Measurements from ENCODE around the gene LTBR. TPM values are rescaled to one million over a fixed set of nuclear protein-coding genes. Genes with fewer than 3 reads are reported as not detected.
A peak's percentile ranks its signal among the peaks of the same experiment; 100 is the strongest.

The LTBR gene
- polyA plus RNA-seq, 3 donors from 2014 or later, result 1.2 to 3.6 (median 2.8) TPM

- H3K27me3 Mint-ChIP-seq (ENCODE audit: low read depth in 3 of 3), result no peaks in the 10 kb centered on the region
- peak overlapping the region; percentile 55 to 93 (median 87) for H3K27ac Mint-ChIP-seq
- H3K36me3 Mint-ChIP-seq, result no peaks in the 10 kb centered on the region
- H3K4me1 Mint-ChIP-seq, result peaks cover 30 to 40% of the 10 kb centered on the region in 2 donors
- DNase-seq, result peak; percentile 55 to 67 (median 60)
- H3K4me3 Mint-ChIP-seq, result peak overlapping the region in 4 of 5 donors; percentile 19 to 66 (median 48)
- H3K9me3 Mint-ChIP-seq, result no peaks in the 10 kb centered on the region
These were observed 16.6 kb upstream of the LTBR start for GRCh38 chr12:6367065-6367968.

DNA sequence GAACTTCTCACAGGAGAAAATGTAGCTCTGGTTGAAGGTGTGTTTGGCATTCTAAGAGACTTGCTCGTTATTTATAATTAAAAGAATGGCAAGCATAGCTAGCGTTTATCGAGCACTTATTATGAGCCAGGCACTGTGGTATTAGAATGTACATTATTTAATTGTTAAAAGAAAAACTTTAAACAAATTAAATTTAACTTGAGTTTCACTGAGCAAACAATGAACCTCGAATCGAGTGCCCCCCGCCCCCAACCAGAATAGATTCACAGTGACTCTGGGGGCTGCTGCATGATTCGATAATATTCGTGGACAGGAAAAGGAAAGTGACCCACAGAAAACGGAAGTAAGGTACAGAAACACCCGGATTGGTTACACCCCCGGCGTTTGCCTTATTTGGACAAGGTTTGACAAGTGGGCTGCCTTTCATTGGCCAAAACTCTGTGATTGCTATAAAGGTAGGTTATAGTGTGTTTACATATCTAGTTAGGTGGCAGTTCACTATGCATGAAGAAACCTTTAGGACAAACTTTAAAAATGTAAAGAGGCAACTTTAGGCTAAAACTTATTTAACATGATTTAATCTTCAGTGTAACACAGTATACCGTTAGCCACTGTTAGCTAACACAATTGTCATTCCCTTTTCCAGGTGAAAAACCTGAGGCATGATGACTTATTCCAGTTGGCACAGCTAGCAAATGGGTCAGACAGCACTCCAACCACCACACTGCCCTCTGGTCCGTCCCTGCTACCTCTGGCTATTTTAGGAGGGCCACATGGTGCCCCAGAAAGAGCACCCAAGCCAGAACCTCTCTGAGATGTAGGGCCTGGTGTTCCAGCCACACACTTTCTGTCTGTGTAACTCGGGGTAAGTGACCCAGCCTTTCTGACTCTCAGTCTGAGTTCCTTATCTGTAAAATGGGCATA, 15.7 kb upstream of the LTBR start:
- no peaks in the 10 kb centered on the region for H3K36me3 Mint-ChIP-seq
- no peaks in the 10 kb centered on the region for H3K27me3 Mint-ChIP-seq (ENCODE audit: low read depth in 3 of 3)
- H3K27ac Mint-ChIP-seq, result peak overlapping the region; percentile 55 to 93 (median 87)
- peak in 2 of 3 donors; percentile 12 to 41 for DNase-seq
- peaks cover 30 to 49% of the 10 kb centered on the region in 2 donors for H3K4me1 Mint-ChIP-seq
- peak overlapping the region in 4 of 5 donors; percentile 19 to 66 (median 48) for H3K4me3 Mint-ChIP-seq
- no peaks in the 10 kb centered on the region for H3K9me3 Mint-ChIP-seq

DNA sequence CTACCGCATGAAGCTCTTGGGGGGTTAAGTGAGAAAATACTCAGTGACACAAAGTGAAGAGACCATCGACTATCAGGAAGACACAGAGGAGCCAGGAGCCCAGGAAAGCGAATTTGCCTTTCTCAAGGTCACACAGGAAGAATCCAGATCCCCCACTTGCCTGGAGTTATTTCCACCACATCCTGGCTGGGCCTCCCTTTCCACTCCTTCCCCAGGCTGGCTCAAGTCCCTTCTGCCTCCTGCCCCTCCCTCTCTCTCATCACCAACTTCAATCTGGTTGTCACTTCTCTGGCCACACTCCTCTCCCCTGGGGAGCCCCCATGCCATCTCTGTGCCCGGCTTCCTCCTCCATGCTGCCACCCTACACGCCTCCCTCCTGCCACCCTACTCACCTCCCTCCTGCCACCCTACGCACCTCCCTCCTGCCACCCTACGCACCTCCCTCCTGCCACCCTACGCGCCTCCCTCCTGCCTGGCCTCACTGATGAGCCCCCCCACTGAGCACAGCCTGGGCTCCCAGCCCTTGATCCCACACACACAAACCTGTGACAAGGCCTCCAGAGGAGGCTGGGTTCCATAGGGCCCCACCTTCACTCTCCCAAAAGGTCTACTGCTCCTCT, 14.9 kb upstream of the LTBR start:
- no peaks in the 10 kb centered on the region for H3K9me3 Mint-ChIP-seq
- H3K27me3 Mint-ChIP-seq (ENCODE audit: low read depth in 3 of 3), result peaks cover 0 to 1% (median 0%) of the 10 kb centered on the region in 3 donors
- no peaks in the 10 kb centered on the region for H3K36me3 Mint-ChIP-seq
- H3K4me1 Mint-ChIP-seq, result peaks cover 28 to 47% of the 10 kb centered on the region in 2 donors
- peak overlapping the region; percentile 55 to 93 (median 86) for H3K27ac Mint-ChIP-seq
- peak overlapping the region in 3 of 5 donors; percentile 1 to 25 (median 8) for H3K4me3 Mint-ChIP-seq
- no peak for DNase-seq

DNA sequence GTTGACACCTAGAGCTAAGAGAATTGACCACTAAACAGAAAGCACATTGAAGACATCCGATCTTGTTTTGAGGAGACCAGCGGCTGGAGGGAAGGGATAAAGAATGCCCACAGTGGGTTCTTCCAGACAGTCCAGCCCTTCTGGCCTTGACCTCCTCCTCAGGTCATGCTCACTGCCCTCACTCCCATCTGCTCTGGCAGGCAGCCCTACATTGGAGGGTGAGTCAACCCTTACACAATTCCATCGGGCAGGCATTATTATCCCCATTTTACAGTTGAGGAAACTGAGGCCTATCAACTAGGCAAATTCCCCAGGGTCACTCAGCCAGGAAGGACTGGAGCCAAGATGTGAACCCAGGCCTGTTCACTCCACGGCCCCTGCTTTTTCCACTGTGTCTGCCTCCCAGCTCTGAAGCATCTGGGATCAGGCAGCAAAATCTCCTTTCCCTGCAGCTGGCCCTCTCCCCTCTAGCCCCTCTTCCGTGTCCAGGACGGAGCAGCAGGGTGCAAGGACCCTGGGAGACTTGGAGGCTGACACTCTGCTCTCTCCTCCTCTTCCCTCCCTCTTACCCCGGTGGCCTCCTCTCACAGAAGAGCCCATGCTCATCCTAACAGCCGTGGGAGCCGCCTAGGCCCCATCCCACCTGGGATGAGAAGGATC, 13.9 kb upstream of the LTBR start:
- Mint-ChIP-seq H3K4me3 (no peak overlapping the region), H3K4me1 (peaks cover 23 to 44% of the 10 kb centered on the region in 2 donors), H3K27me3 (ENCODE audit: low read depth in 3 of 3) (peaks cover 0 to 1% (median 0%) of the 10 kb centered on the region in 3 donors), H3K27ac (peak overlapping the region in 1 of 6 donors; percentile 72), H3K36me3 (no peaks in the 10 kb centered on the region), H3K9me3 (no peaks in the 10 kb centered on the region)
- no peak for DNase-seq

DNA sequence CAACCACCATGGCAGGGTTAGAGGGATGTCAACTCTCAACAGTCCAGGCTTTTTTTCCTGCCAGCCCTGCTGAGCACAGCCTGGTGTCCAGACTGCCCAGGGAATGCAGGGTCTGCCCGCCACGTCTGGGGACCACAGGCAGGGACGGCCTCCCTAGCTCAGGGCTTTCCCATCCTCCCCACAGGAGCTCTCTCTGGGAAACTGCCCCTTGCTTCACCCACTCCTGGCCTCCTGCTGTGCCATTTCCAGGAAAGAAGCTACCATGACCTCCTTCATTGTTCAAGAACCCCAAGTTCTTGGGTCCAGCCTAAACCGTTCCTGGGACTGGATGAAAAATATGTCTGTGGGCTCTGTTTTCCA, 13.4 kb upstream of the LTBR start:
- no peaks in the 10 kb centered on the region for H3K36me3 Mint-ChIP-seq
- H3K27ac Mint-ChIP-seq, result peak overlapping the region in 3 of 6 donors; percentile 36 to 55 (median 49)
- peaks cover 0 to 1% (median 0%) of the 10 kb centered on the region in 3 donors for H3K27me3 Mint-ChIP-seq (ENCODE audit: low read depth in 3 of 3)
- no peak for DNase-seq
- H3K4me3 Mint-ChIP-seq, result no peak overlapping the region
- H3K4me1 Mint-ChIP-seq, result peaks cover 23 to 42% of the 10 kb centered on the region in 2 donors
- no peaks in the 10 kb centered on the region for H3K9me3 Mint-ChIP-seq

- H3K27me3 Mint-ChIP-seq (ENCODE audit: low read depth in 3 of 3), result peaks cover 0 to 1% (median 0%) of the 10 kb centered on the region in 3 donors
- H3K27ac Mint-ChIP-seq, result peak overlapping the region in 3 of 6 donors; percentile 36 to 57 (median 55)
- no peak for DNase-seq
- H3K36me3 Mint-ChIP-seq, result no peaks in the 10 kb centered on the region
- peaks cover 29 to 47% of the 10 kb centered on the region in 2 donors for H3K4me1 Mint-ChIP-seq
- H3K4me3 Mint-ChIP-seq, result no peak overlapping the region
- no peaks in the 10 kb centered on the region for H3K9me3 Mint-ChIP-seq
These were observed 12.8 kb upstream of the LTBR start for GRCh38 chr12:6370994-6371754.

- Mint-ChIP-seq H3K36me3 (no peaks in the 10 kb centered on the region), H3K27me3 (ENCODE audit: low read depth in 3 of 3) (peaks cover 0 to 1% (median 0%) of the 10 kb centered on the region in 3 donors), H3K27ac (peak overlapping the region in 2 of 6 donors; percentile 57 to 79), H3K4me3 (no peak overlapping the region), H3K9me3 (no peaks in the 10 kb centered on the region), H3K4me1 (peaks cover 35 to 55% of the 10 kb centered on the region in 2 donors)
- DNase-seq, result no peak
These were observed 11.5 kb upstream of the LTBR start for GRCh38 chr12:6372403-6373003.

DNA sequence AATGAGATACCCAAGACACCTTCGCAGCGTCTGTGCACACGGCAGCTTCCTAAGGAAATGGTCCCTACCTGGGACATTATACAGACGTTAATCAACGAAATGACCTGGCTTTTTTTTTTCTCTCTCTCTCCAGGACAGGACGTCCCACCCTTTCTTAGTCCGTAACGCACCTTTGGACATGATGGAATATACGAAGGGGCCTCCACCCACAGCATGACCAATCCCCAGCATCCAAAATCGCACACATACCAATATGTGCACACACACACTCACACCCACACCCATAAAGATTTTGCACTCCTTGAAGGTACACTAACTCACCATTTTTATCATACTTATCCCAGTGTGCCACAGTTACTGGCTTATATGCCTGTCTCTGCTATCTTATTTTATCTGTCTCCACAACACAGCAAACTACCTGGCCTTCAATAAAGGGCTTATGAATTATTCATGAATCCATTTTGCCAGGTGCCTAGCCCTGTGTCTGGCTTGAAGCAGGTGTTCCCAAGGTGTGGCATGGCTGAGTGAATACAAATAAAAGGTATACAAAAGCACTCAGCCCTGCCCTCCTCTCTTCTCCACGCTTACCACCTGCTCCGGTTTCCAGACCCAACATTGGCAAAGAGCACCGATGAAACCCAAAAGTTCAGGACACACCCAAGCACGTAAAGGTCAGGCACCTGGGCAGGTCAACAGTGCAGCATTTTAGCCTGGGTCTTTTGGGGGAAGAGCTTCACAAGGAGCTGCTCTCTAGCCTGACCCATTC, 10.8 kb upstream of the LTBR start:
- H3K27ac Mint-ChIP-seq, result peak overlapping the region in 2 of 6 donors; percentile 7 to 19

DNA sequence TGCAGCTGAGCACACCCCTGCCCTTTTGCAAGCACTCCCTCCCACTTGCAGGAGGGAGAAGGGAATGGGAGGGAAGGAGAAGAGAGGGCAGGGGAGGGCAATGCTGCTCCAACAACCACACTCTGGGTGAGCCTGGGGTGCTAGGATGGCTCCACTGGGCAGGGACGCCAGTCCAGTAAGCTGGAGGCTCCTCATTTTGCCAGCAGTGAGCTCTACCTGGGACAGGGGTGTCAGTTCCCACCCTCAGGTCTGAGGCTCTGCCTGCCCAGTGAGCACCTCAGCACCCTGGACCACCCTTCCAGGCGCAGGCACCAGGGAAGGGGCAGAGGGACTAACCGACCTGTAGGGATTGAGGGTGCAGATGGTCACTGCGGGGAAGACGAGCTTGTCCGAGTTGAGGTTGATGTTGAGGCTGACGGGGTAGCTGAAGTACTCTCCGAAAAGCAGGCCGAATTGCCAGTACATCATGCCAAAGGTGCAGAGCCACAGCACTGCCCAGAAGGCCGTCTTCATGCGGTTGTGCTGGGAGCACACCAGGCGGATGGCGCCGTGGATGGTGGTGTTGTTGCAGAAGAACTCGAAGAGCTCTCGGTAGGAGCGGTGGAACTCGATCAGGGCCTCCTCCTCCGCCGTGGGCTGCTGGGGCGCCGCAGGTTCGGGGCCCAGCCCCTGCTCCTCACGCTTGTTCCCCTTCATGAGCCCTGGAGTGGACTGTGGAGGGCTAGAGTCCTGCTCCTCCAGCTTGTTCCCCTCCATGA, 9.8 kb upstream of the LTBR start:
- no peak overlapping the region for H3K27ac Mint-ChIP-seq
- H3K4me3 Mint-ChIP-seq, result no peak overlapping the region
- H3K9me3 Mint-ChIP-seq, result no peaks in the 10 kb centered on the region
- H3K36me3 Mint-ChIP-seq, result no peaks in the 10 kb centered on the region
- H3K4me1 Mint-ChIP-seq, result peaks cover 23 to 41% of the 10 kb centered on the region in 2 donors
- no peak for DNase-seq
- peaks cover 0 to 4% (median 0%) of the 10 kb centered on the region in 3 donors for H3K27me3 Mint-ChIP-seq (ENCODE audit: low read depth in 3 of 3)

More for the DNA sequence above, 10.8 kb upstream of the LTBR start:
- H3K4me1 Mint-ChIP-seq, result peaks cover 32 to 51% of the 10 kb centered on the region in 2 donors
- no peak for DNase-seq
- peaks cover 0 to 3% (median 0%) of the 10 kb centered on the region in 3 donors for H3K27me3 Mint-ChIP-seq (ENCODE audit: low read depth in 3 of 3)
- H3K9me3 Mint-ChIP-seq, result no peaks in the 10 kb centered on the region
- no peak overlapping the region for H3K4me3 Mint-ChIP-seq
- H3K36me3 Mint-ChIP-seq, result no peaks in the 10 kb centered on the region

DNA sequence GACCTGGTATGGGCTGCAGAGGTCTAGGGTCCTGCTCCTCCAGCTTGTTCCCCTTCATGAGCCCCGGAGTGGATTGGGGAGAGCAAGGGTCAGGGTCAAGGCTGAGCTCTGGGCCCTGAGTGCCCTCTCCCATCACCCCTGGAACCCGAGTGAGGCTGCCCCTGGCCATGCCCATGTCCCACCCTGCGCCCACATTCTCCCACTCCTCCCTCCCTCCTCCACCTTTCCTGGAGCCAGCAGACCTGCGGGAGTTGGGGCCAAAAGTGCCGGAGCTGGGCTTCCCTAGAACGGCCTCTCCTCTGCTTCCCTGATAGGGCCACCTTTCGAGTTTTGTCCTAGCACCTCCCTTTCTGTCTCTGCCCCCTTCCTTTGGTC, 9.2 kb upstream of the LTBR start:
- Mint-ChIP-seq H3K27ac (peak overlapping the region in 1 of 6 donors; percentile 17), H3K36me3 (no peaks in the 10 kb centered on the region), H3K4me3 (no peak overlapping the region), H3K4me1 (peaks cover 23 to 40% of the 10 kb centered on the region in 2 donors), H3K9me3 (no peaks in the 10 kb centered on the region), H3K27me3 (ENCODE audit: low read depth in 3 of 3) (peaks cover 0 to 4% (median 0%) of the 10 kb centered on the region in 3 donors)
- DNase-seq, result no peak
